HG02759 (cell line): ENCODE results near the gene FSTL4.

Experiments
- ATAC-seq: cut with Tn5 transposase; IDR thresholded peaks from one replicate; pipeline ENCODE4 v1.9.1; 2021; ENCODE audit warnings: mild to moderate bottlenecking, moderate library complexity; ENCODE audit not compliant: unreplicated experiment

The FSTL4 gene

DNA sequence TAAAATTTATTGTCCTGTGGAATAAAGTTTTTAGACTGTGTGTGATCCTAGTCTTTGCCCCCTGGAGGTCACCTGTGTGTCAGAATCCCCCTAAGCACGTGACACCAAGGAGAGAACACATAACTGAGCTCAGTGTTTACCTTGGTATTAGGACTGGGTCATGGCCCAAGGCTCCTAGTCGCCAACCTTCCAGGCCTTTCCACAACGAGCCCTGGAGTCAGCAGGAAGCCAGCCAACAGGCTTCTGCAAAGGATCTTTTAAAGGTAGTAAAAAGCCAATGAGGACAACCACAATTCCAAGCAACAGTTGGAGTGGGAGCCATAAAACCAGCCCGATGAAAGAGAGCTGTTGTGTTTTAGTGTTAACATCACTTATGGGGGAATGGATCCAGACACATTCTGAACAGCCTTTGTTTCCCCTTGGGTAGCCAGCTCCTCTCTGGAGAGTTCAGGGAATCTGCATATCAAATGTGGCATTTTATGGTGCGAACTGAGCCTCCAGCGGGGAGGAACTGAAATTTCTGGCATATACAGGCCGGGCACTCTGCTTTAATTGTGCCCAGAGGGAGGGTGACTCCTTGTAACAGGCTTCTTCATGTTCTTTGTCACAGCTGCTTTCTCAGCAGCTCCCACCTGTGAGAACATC lies 239.9 kb downstream of the FSTL4 start:
- ATAC-seq, result no peak

DNA sequence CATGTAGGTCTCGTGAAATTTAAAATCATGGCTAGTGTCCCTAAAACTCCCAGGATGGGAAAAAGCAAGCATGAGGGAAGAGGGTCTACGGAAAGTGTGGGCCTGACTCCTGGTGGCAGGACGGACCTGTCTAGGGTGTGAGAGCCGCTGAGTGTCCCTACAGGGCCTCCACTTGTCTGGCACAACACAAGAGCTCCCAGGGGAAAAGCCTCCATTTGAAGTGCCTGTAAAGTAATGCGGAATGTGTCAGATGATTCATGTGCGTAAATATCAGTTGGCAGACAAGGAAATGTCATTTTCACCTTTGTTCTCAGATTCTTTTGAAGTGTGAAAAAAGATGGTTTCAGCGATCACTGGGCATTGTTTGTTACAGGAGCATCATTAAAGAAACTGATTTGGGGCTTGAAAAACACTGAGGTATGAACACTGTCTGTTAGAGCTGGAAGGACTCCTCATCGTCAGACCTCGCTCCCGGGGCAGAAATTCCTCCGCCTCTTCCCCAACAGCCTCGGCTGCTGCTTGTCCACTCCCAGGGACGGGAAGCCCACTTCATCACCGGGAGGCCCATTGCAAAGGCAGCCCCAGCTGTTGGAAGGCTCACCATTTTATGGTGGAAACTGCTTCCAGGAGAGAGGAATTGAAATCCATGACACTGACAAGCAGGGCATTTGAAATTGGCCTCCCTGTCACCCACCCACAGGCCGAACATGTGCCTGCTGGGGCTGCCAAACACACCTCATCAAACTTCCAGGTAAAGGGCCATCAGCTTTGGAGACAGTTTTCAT lies 240.8 kb downstream of the FSTL4 start:
- ATAC-seq, result no peak

DNA sequence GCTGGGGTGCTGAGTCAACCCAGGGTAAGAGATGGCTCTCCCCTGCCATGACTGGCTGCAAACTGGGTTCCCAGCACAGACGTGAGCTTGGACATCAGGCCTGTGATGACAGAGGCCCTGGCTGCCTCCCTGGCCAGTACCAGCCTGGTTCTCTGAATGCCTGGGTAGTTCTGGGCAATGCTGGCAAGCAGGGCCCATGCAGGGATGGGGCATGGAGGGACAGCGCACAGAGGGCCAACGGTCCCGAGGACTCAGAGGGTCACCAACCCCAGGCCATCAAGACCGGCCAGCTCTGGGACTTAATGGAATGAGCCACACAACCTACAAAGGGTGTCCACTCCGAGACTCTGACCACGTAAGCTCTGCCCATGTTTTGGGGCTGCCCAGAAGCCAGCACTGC lies 241.4 kb downstream of the FSTL4 start:
- no peak for ATAC-seq

DNA sequence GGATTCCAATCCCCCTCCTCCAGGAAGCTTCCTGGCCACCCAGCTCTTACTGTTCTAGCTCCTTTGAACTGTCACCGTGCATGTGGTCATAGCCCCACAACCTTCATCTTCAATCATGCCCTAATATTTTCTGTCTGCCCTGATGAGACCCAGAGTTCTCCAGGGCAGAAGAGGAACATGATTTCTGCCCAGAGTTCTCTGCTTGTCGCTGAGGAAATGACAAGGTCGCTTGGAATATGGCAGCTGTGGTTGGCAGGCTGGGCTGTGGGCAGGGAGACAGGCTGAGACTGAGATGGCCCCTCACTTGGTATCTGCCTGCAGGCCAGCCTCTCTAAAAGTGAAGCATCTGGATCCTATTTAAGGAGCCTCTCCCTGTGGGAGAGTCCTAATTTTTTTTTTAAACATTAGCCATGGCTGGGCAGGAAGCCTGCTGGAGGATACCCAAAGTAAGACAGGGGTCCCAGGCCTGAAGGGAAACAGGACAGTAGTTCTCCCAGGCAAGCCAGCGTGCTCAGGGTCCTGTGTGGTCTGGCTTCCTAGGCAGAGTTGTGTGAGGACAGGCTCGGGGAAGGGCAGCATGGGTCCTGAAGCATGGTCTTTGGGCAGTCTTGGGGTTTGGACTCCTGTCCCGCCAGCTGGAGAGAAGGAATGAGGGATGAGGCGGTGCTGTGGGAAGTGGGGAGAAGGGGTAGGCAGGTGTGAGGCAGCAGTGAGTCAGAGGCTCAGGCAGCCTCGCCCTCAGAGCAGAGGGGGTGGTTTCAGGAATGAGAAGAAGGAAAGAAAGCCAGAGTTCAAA lies 242.1 kb downstream of the FSTL4 start:
- no peak for ATAC-seq

DNA sequence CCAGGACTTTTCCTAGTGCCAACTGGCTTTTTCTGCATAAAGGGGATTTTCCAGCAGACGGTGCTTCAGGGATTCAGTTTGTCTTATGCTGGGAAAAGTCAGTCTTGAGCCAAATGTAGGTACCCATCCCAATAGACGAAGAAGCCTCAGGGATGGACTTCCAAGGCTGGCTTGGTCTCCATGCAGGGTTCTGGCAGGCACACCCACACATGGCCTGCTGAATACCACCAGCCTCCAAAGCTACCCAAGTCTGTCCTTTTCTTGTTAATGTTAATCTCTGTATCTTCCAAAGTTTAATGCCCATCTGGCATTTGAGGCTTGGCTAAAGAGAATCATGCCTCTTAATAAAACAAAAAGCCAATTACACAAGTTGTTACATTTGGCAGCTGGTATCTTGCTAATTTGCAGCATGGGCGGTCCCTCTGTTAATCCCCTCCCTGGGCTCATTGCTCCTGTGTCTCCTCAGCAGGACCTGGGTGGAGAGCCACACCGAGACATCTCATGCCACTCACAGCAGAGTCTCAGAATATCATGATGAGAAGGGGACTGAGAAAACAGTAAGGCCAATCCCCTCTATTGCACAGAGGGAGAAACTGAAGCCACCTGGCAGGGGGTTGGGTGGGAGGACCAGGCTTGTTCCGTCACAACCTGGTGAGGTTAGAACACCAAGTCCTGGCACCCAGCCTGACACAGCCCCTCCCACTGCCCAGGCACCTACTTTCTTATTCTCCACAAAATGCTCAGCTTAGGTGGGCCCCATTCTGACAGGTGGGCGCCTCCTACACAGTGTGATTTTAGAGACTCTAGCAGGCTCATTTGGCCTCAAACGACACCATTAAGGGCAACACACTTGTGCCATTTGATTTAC lies 243.2 kb downstream of the FSTL4 start:
- no peak for ATAC-seq

DNA sequence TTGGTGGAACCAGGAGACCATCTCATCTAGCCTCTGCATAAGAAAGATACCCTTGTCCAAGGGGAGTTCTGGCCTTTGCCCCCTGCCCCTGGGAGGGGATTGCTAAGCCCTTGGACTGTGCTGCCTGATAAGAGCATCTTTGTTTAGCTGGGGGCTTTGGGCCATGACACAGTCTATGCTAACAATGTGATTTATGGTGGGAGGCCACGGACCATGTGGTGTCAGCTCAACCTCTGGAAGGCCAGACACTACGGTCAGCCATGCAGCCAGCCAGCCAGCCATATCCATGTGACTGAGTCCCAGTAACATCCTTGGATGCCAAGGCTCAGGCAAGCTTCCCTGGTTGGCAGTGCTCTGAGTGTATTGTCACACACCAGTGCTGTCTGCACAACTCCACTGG lies 244.4 kb downstream of the FSTL4 start:
- ATAC-seq, result no peak

DNA sequence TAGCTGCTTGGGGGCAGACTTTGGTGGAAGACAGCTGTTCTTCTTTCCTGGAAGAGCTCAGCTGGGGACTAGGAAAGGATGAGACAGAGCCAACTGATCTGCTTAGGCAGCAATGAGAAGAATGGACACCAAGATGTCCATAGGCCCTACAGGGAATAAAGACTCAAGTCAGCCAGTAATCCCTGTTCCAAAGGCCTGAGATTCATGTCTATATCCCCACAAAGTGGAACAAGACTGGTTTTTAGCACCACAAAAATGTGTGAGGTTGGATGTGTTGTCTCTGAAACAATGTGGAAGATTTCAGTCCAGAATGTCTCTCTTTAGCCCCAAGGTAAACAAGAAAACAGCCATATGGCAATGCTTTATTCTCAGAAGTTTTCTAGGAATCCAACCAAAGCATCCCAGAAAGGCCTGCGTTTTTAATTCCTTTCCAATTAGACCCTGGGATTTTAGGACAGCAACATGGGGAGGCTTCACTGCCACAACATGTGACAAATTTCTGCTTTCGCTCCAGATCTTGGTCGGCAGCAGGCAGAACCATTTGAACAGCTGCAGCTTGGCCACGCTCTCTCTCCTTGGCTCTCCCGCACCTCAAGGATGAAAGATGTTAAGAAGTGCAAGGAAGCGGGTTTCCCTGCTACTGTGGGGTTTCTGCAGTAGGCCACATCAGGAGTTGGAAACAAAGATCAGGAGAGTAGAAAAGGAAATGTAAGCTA lies 245.1 kb downstream of the FSTL4 start:
- ATAC-seq, result no peak

DNA sequence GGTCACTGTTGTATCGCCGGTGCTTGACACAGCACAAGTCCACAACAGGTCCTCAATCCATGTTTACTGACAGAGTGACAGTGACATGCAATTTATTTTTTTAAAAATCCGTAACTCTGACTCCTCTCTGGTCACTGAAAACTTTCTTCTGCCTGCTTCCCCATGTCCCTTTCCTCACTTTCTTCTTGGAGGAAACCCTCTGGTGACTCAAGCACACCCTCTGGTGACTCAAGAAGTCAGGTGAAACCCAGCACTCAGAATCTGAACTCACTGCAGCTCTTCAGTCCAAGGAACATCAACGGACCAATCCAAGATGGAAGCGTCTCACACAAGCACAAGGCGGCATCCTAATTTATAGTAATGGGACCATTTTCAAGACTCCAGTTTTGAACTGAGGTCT lies 245.9 kb downstream of the FSTL4 start:
- ATAC-seq, result no peak

DNA sequence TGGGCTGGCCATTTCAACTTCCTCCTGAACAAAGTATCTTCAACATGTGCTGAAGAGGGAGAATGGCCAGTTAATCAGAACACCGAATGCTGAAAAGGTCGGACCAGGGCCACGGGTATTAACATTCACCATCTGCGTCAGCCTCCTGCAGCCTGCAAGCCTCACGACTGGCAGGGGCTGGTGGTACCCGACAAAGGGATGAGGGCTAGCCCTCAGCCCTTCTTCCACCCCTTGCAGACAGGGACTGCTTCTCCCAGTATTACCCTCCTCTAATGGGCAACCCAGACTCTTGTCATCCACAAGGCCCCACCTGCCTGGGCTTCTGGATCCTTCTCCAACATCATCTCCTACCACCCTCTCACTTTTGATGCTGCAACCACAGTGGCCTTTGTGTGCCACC lies 246.6 kb downstream of the FSTL4 start:
- ATAC-seq, result no peak

DNA sequence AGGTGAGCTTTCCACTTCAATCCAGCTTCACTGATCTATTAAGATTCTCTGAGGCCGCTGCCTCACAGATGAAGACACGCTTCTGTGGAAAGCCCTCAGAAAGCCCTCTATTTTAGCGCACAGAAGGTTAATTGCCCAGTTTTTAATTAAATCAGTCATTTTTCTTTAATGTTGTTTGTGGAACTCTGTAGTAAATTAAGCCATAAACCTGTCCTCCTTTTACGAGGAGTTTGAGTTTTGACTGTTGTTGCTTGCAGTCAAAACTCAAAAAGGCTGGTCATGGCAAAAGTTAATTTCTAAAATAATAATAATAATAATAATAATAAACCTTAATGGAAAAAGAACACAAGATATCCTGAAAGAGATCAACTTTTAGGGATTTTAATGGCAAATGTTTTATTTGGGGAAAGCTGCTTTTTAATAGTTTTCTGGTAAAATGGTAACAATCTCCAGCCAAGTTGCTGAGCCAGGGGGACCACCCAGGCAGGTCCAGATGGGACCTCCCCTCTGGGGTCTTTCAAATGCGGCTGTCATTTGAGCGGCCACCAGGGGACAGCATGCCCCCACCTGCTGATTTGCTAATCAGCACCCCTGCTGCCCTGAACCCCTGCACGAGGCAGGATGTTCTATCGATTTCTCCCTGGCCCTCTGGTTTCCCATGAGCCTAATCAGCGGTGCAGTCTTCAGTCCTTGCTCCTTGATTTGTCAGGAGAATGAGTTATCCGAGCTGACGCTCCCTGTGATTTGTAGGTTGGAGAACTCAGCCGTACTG lies 247.2 kb downstream of the FSTL4 start:
- ATAC-seq, result no peak

DNA sequence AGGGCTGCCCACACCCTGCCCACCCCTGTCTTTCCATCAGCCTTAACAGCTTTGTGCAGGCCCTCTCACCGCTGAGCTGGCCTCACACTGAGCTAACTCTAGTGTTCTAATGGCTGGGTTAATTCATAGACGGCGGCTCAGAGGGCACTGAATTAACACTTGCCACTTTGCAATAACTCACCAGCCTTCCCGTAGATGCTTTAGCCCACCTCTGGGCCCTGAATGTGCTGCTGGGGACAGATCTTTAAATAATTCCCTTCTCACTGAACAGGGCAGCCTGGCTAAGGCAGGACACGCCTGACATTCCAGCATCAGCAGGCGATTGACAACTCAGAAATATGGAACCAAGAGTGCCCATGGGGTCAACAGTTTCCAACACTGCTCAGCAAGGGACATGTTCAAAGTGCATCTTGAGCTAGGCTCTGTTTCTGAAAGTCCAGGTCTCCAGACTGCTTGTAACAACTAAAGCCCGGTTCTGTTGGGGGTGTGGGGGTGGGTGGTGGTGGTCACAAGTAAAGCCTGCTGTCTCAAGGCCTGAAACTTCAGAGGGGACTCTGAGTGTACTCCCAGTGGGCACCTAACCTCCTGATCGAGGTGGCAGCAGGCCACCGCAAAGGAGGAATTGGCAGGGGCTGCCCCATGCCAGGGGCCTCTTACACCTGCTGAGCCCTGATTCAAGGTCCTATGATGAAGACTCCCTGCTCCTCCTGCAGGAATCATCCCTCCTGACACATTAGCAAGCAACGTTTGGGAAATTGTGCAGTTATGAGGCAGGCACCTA lies 248.3 kb downstream of the FSTL4 start:
- no peak for ATAC-seq

DNA sequence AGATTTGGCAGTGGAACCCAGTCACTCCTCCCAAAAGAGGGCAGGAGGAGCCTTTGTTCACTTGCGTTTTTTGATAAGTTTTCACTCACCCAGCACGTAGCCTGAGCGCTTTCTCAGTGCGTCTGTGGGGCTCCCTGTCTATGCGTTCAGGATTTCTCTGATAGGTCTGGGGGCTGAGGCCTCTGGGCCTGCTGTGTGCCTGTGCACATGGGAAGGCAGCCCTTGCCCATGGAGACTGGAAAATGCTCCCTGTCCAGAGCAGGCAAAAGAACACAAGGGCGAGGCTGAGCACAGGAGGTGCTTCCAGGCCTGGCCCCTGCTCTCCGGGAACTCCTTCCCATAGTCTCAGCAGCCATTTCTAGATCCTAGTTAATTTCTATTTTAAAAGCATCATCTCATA lies 249.9 kb downstream of the FSTL4 start:
- ATAC-seq, result no peak

DNA sequence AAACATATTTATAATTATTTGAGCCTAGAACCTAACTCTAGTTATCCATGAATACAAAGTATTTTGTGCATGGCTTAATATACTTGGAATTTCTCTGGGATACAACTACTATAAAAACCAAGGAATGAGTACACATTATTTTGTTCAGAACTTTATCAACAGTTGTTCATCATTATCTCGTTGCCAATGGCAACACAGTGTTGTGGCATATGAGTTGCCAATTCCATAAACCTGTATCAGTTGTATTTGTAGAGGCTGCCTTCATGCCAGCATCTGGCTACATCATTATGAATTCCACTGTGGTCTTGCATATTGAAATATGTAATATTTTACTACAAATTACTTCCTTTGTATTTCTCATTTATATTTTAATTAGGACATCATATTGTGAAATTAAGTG lies 250.4 kb downstream of the FSTL4 start:
- ATAC-seq, result no peak

DNA sequence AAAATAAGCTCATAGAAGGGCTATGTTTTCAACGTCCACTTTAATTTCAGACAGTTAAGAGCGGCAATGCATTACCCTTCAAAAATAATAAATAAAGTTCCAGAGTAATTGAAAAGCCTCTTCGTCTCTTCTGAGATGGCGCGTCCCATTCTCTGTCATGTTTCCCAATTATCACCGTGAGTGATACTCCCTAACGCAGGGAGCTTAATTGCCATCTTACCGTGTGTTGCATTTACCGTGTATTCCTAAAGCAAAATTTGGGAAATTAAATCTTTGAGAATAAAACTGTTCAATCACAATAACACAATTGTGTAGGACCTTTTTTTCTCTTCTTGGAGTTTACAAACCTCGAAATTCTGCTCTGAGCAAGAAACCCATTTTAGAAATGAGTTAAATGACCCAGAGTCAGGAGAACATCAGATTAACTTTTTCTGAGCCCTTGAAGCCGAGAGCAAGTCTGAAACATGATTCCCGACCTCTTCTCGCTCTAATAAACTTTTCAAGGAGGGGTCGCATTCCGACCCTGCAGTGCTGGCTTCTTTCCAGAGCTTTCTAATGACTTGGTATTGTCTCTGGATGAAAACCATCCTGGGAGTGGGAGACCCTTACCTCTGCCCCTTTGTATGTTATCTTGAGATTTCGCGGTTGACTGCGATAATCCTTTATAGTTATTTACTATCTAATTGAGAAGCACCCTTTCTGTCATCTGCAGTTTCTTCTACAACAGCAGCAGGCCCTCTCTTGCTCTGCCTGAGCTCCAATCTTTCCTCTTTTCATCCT lies 251.5 kb downstream of the FSTL4 start:
- ATAC-seq, result no peak

DNA sequence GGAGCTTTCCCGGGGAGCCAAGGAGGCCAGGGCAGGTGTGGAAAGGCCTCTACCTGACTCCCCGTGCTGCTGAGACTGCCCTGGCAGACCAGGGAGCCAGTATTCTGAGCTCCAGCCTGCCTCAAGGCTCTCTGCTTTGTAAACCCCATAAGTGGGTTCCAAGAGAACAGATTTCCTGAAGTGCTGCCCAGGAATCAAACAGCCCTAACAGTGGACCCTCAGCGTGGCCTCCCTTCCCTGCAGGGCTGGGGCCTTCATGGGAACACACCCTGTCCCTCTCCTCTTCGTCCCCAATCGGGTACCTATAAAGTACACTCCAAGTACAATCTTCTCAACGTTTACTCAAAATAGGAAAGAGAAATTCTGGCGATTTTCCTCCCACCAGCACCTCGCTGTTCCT lies 252.5 kb downstream of the FSTL4 start:
- no peak for ATAC-seq

DNA sequence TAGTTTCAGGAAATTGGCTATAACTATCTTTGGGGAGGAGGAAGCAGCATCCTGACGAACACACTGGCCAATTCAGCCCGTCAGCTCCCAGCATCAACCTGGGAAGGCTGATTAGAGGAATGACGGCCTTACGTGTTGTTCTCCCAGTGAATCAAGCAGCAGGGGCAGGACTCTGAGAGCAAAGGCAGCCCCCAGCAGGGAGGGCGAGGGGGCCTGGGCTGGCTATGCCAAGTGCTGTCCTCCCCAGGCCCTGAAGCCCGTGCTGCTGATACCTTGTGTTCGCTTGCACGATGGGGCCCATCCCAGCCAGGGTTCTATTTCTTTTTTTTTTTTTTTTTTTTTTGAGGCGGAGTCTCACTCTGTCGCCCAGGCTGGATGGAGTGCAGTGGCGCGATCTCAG lies 254.1 kb downstream of the FSTL4 start:
- no peak for ATAC-seq

DNA sequence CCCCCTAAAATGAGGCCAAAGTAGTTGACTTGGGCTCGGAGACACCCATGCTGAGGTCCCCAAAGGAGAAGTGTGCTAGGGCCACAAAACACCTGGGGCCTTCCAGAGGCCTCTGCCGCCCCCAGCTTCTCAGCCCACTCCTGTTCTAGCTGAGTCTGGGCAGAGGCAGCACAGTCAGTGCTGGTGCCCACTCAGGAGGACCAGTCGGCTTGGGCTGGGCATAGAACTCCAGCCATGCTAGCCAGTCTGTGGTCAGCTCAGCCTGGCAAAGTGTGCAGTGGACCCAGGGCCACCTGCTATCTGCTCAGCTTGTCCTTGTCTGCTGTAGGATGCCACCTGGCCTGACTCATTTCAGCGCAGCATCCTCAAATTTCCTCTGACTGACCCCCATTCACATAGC lies 254.6 kb downstream of the FSTL4 start:
- no peak for ATAC-seq

DNA sequence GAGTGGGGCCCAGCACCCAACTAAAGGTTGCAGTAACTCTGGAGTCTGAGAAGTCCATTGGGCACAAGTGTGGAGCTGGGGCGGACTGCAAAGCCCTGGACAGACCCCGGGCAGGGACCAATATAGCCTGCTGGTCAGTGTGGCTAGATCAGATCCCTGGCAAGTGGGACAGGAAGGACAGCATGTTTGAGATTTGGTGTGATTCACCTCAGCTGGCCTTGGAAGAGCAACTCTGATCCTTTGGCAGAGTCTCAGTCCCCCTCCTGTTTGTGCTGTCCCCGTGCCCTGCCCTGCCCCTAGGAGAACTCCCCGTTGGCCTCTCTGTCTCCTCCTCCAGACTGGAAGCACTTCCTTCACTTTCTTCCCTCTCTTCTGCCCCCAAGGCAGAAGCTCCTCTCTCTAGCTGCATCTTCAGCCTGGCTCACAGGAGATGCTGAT lies 255.3 kb downstream of the FSTL4 start:
- ATAC-seq, result no peak
